GM12878 (cell line): ENCODE data around the gene SCAP.

Experiments used
- POLR2A ChIP-seq: IDR thresholded peaks from 2 replicates; pipeline ENCODE4 v1.6.1; 2011; ENCODE audit warnings: low read depth, mild to moderate bottlenecking, low read length
- TF ChIP-seq, protein P1 (sequence below): IDR thresholded peaks from 2 replicates; pipeline ENCODE4 v1.6.1; 2012; ENCODE audit warnings: low read depth, low read length, improper control_type of control experiment

GRCh38 chr3:47504113-47504512, 28.4 kb upstream of the SCAP start:
- TF ChIP-seq, protein P1, sequence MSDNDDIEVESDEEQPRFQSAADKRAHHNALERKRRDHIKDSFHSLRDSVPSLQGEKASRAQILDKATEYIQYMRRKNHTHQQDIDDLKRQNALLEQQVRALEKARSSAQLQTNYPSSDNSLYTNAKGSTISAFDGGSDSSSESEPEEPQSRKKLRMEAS, result no peak
- no peak for TF ChIP-seq POLR2A
